Endothelial cell of umbilical vein (primary cell): ENCODE measurements around the gene CCDC186. TPM values are rescaled to one million over a fixed set of nuclear protein-coding genes. Genes with fewer than 3 reads are reported as not detected.

ENCODE experiments used
- BruUV-seq: library from RNA; stranded (reverse); fragments of 400-500 nt; replicated peaks from 2 replicates; lab custom pipeline; 2021; lab: Mats Ljungman, UMichigan
- CTCF ChIA-PET: fragments of 300-600, 350-600 bp; sonication (Branson Sonifier 250); formaldehyde crosslinking; loops from one replicate; lab custom pipeline; 2021; ENCODE audit warnings: antibody characterized with exemption, inconsistent platforms; lab: Charles Lee
- POLR2A ChIA-PET: fragments of 300-600, 350-600 bp; sonication (Branson Sonifier 250); formaldehyde crosslinking; loops from one replicate; lab custom pipeline; 2021; ENCODE audit warnings: antibody characterized with exemption, inconsistent platforms; lab: Charles Lee
- DNase-seq: peaks from one replicate; pipeline ENCODE4 v3.0.0-alpha.2; 2011; ENCODE audit warnings: low read depth, low spot score
- FAIRE-seq: peaks from 2 replicates; lab custom pipeline; 2011; peaks lifted over from hg19 to GRCh38; lab: Jason Lieb, UNC
- H2AFZ ChIP-seq: 2 replicates; pipeline ENCODE4 v1.6.0; 2012; ENCODE audit warnings: low read depth, low read length, control low read depth, inconsistent platforms
- H3K27ac ChIP-seq: 2 replicates; pipeline ENCODE4 v1.5.1; 2011; ENCODE audit warnings: low read depth, mild to moderate bottlenecking, control low read depth, low read length, moderate library complexity; ENCODE audit not compliant: insufficient read depth
- H3K27me3 ChIP-seq, 2 experiments: 2 replicates each; pipeline versions ENCODE4 v1.6.0 to v1.6.1; 2011; ENCODE audit warnings: low read length in 2 of 2, mixed read lengths in 1 of 2; ENCODE audit not compliant: control insufficient read depth in 2 of 2, insufficient read depth in 2 of 2
- H3K36me3 ChIP-seq, 2 experiments: 2 replicates in 1 of 2; 3 replicates in 1 of 2; pipeline ENCODE4 v1.5.1; 2011; ENCODE audit warnings: low read length in 2 of 2, mild to moderate bottlenecking in 1 of 2, moderate library complexity in 1 of 2; ENCODE audit not compliant: control insufficient read depth in 2 of 2, insufficient read depth in 2 of 2; ENCODE audit errors: extremely low read depth in 1 of 2
- H3K4me1 ChIP-seq: 3 replicates; pipeline ENCODE4 v1.5.1; 2011; ENCODE audit warnings: mild to moderate bottlenecking, low read length; ENCODE audit not compliant: control insufficient read depth, insufficient read depth; ENCODE audit errors: extremely low read depth
- H3K4me2 ChIP-seq: 2 replicates; pipeline ENCODE4 v1.6.1; 2011; ENCODE audit warnings: low read length, control low read depth, mixed read lengths; ENCODE audit not compliant: insufficient read depth
- H3K4me3 ChIP-seq, 3 experiments: fragments of 200-600 bp in 1 of 3; sonication (generic), shearing (Covaris generic) in 1 of 3; replicated peaks in 1 of 3; 2 replicates each; pipeline ENCODE4 v1.5.1; 2011 to 2016; ENCODE audit warnings: control low read depth in 3 of 3, low read length in 3 of 3, mild to moderate bottlenecking in 2 of 3, inconsistent platforms in 1 of 3, low read depth in 1 of 3, moderate library complexity in 1 of 3; ENCODE audit not compliant: insufficient read depth in 1 of 3
- H3K79me2 ChIP-seq: 2 replicates; pipeline ENCODE4 v1.6.0; 2012; ENCODE audit warnings: low read length, inconsistent platforms; ENCODE audit not compliant: control insufficient read depth, insufficient read depth
- H3K9ac ChIP-seq: replicated peaks from 2 replicates; pipeline ENCODE3; 2011; ENCODE audit warnings: low read length, control low read depth; ENCODE audit not compliant: insufficient read depth; ENCODE audit errors: extremely low read depth
- H3K9me1 ChIP-seq: replicated peaks from 3 replicates; pipeline ENCODE4 v1.6.0; 2011; ENCODE audit warnings: mild to moderate bottlenecking, low read length; ENCODE audit not compliant: control insufficient read depth, insufficient read depth; ENCODE audit errors: extremely low read depth
- H3K9me3 ChIP-seq: replicated peaks from 2 replicates; pipeline ENCODE4 v1.5.1; 2012; ENCODE audit warnings: low read length, inconsistent platforms; ENCODE audit not compliant: control insufficient read depth, insufficient read depth
- H4K20me1 ChIP-seq: replicated peaks from 2 replicates; pipeline ENCODE3; 2011; ENCODE audit warnings: mild to moderate bottlenecking, low read length; ENCODE audit not compliant: control insufficient read depth, insufficient read depth; ENCODE audit errors: extremely low read depth
- EZH2 ChIP-seq: IDR thresholded peaks from 2 replicates; pipeline ENCODE4 v1.6.1; 2012; ENCODE audit warnings: borderline replicate concordance, low read depth, mild to moderate bottlenecking, moderate library complexity, low read length, inconsistent platforms; ENCODE audit not compliant: severe bottlenecking
- FOS ChIP-seq: IDR thresholded peaks from 2 replicates; pipeline ENCODE4 v1.6.1; 2011; ENCODE audit warnings: mild to moderate bottlenecking, low read length, moderate library complexity, borderline replicate concordance; ENCODE audit not compliant: insufficient read depth
- GATA2 ChIP-seq: IDR thresholded peaks from 2 replicates; pipeline ENCODE4 v1.7.0; 2011; ENCODE audit warnings: low read depth, mild to moderate bottlenecking, moderate library complexity, mixed read lengths, low read length; ENCODE audit not compliant: insufficient read length, insufficient read depth
- JUN ChIP-seq: IDR thresholded peaks from 2 replicates; pipeline ENCODE4 v1.6.1; 2011; ENCODE audit warnings: borderline replicate concordance, low read depth; ENCODE audit not compliant: insufficient read length, insufficient read depth
- MYC ChIP-seq: IDR thresholded peaks from one replicate; pipeline ENCODE4 v1.6.1; 2011; ENCODE audit warnings: mild to moderate bottlenecking, low read depth, low read length
- POLR2A ChIP-seq: IDR thresholded peaks from 2 replicates; pipeline ENCODE4 v1.6.1; 2012; ENCODE audit warnings: low read depth, mild to moderate bottlenecking, control low read depth, low read length
- POLR2AphosphoS5 ChIP-seq: IDR thresholded peaks from 2 replicates; pipeline ENCODE4 v1.6.1; 2012; ENCODE audit warnings: low read depth, mild to moderate bottlenecking, control low read depth, low read length, moderate library complexity; ENCODE audit not compliant: insufficient read depth
- dilution Hi-C: fragments of 300-500 bp; cut with MboI; formaldehyde crosslinking; loops from one replicate; pipeline ENCODE4 v1.15.0; 2019; ENCODE audit warnings: low sequenced_read_pairs; ENCODE audit not compliant: extremely low pct_ligation_motif_present
- intact Hi-C: fragments of 100-400 bp; cut with micrococcal nuclease; formaldehyde crosslinking; loops from one replicate; pipeline ENCODE4 v1.10.0; 2022
- polyA plus RNA-seq, 4 experiments: library from polyadenylated mRNA; depleted of rRNA in 3 of 4; stranded (reverse) in 3 of 4; unstranded in 1 of 4; fragments of >200 nt; gene quantifications; 2 replicates each; pipeline versions ENCODE4 v1.2.1 to v1.2.3, GENCODE V29; 2011 to 2012; ENCODE audit warnings: missing spikeins in 1 of 4
- total RNA-seq: library from RNA; stranded (reverse); gene quantifications from 2 replicates; pipeline ENCODE4 v1.2.3, GENCODE V29; 2021
- TF ChIP-seq, protein P1 (sequence below), 2 donors: IDR thresholded peaks; 1 replicate in 1 of 2; 2 replicates in 1 of 2; pipeline ENCODE4 v1.5.1; 2011; ENCODE audit warnings: low read length in 2 of 2, mild to moderate bottlenecking in 2 of 2, moderate library complexity in 2 of 2, control low read depth in 1 of 2, inconsistent platforms in 1 of 2, low read depth in 1 of 2; ENCODE audit not compliant: insufficient read depth in 1 of 2; ENCODE audit errors: extremely low read depth in 1 of 2
- TF ChIP-seq, protein P2 (sequence below): IDR thresholded peaks from 2 replicates; pipeline ENCODE4 v1.6.1; 2011; ENCODE audit not compliant: insufficient read depth, insufficient read length

The CCDC186 gene
- total and polyA plus RNA-seq, 2 donors (not counting 3 experiments of a cell fraction or from before 2014, with no cell fraction given): 1.8 to 13.4 TPM

GRCh38 chr10:114188001-114188400, 14.0 kb upstream of the CCDC186 start:
- Histone ChIP-seq H3K36me3 (no peaks in the 10 kb centered on the region), H3K4me1 (no peaks in the 10 kb centered on the region), H3K4me2 (no peak overlapping the region), H2AFZ (no peak overlapping the region), H4K20me1 (no peaks in the 10 kb centered on the region), H3K79me2 (no peaks in the 10 kb centered on the region), H3K4me3 (no peak overlapping the region), H3K9me1 (no peaks in the 10 kb centered on the region), H3K9ac (no peak overlapping the region), H3K27ac (no peak overlapping the region), H3K27me3 (no peaks in the 10 kb centered on the region), H3K9me3 (no peaks in the 10 kb centered on the region)
- dilution Hi-C loops (no loop called here), intact Hi-C loops (no loop called here)
- no peak for DNase-seq
- ChIA-PET CTCF (interaction anchor here (1.5 kb wide), 1 partner anchor 8 kb away, joined by 8 read pairs; no protein-coding TSS in a partner anchor), POLR2A (no interaction called here)
- no peak for FAIRE-seq
- BruUV-seq: no TSS peak
- TF ChIP-seq, protein P1, sequence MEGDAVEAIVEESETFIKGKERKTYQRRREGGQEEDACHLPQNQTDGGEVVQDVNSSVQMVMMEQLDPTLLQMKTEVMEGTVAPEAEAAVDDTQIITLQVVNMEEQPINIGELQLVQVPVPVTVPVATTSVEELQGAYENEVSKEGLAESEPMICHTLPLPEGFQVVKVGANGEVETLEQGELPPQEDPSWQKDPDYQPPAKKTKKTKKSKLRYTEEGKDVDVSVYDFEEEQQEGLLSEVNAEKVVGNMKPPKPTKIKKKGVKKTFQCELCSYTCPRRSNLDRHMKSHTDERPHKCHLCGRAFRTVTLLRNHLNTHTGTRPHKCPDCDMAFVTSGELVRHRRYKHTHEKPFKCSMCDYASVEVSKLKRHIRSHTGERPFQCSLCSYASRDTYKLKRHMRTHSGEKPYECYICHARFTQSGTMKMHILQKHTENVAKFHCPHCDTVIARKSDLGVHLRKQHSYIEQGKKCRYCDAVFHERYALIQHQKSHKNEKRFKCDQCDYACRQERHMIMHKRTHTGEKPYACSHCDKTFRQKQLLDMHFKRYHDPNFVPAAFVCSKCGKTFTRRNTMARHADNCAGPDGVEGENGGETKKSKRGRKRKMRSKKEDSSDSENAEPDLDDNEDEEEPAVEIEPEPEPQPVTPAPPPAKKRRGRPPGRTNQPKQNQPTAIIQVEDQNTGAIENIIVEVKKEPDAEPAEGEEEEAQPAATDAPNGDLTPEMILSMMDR (IDR thresholded peaks at IDR 0.05; ENCODE audit: extremely low read depth in 1 of 2, insufficient read depth in 1 of 2, low read depth in 1 of 2, low read length in 2 of 2): no peak
- TF ChIP-seq POLR2A: no peak
- TF ChIP-seq EZH2: no peak
- TF ChIP-seq POLR2AphosphoS5: no peak
- TF ChIP-seq MYC: no peak
- no peak for TF ChIP-seq GATA2
- TF ChIP-seq FOS: no peak
- TF ChIP-seq JUN: no peak
- TF ChIP-seq, protein P2, sequence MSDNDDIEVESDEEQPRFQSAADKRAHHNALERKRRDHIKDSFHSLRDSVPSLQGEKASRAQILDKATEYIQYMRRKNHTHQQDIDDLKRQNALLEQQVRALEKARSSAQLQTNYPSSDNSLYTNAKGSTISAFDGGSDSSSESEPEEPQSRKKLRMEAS: no peak
